HG02759 (cell line): Measurements from ENCODE around the gene GALNT18.

Experiments used
- ATAC-seq: cut with Tn5 transposase; IDR thresholded peaks from one replicate; pipeline ENCODE4 v1.9.1; 2021; ENCODE audit warnings: mild to moderate bottlenecking, moderate library complexity; ENCODE audit not compliant: unreplicated experiment

GALNT18 gene

DNA sequence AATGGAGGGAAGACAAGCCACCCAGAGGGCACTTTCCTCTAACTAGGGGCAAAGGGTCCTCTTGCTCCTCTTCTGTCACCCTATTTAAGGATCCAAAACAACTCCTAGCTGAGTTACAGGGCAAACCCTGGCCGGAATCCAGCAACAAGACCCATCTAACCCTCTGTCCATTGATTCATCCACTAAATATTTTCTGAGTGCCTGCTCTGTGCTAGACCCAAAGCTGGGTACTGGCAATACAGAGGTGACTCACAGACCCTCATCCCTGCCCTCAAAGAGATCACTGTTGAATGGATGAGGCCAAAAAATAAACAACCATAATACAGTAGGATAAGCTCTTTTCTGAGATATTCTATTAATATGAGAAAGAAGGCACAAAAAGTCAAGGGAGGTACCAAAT lies 4.3 kb upstream of the GALNT18 start:
- ATAC-seq: no peak

DNA sequence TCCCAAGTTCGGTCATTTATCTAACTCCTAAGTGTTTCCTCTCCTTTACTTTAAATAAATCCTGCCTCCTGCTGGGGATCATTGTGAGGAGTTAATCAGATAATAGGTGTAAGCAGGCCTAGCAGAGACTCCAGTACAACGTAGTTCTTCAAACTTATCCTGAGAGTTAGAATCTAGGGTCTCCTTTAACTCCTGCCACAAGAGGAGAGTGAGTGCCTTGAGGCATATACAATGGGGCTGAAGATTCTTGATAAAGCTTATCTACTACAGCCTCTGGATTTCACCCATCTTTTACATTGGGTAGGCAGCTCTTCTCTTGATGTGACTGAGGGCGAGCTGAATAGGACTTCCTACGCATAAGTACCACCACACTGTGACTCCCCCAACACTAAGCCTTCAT lies 3.1 kb upstream of the GALNT18 start:
- ATAC-seq: no peak

DNA sequence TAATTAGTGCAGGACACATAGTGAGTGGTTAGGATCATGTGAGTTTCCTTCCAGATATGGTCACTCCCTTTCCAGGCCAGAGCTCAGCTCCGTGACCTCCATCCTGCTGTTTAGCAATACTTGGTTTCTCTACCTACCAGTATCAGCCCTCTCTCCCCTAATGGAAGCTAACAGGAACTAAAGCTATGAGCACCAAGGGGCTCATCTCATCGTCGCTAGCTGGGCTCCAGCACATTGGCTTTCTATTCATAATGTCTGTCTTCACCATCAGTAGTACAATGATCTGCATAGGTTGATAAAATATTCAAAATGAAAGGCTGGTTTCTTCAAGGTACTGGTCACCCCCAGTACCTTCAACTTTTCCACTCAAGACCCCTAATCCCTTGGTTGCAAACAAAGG lies 2.4 kb upstream of the GALNT18 start:
- ATAC-seq: no peak

DNA sequence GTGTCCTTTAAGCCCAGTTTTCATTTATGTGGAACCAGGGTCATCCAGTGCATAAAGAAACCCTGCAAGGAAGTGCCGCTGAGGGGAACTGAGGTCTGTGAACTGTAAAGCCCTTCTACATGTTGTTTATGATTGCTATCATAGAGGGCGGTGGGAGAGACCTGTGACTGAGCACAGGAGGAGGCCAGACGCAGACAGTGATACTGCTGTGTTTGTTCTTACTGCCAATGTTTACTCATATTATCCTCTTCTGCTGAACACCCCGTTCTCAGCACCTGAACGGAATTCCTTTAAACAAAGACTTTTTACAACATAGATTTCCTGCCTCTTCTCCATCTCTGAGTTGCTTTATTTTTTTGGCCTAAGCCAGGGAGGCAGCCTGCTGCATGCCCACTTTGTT lies 967 bp upstream of the GALNT18 start:
- ATAC-seq: no peak

DNA sequence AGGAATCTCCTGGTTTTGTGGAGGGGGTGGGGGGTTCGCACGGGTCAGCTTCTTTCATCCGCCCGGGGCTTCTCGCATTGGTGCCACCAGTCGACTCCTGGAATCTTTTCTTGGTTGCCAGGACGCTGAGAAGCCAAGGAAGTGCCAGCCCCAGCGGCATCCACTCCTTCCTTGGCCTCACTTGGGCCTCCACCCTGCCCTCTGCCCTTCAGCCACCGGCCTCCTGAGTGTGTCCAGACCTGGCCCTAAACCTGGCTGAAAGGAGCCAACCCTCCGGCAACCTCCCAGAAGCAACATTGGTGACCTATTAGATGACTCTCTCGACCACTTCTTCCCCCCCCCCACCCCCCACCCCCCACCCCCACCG lies 518 bp upstream of the GALNT18 start:
- ATAC-seq: no peak

DNA sequence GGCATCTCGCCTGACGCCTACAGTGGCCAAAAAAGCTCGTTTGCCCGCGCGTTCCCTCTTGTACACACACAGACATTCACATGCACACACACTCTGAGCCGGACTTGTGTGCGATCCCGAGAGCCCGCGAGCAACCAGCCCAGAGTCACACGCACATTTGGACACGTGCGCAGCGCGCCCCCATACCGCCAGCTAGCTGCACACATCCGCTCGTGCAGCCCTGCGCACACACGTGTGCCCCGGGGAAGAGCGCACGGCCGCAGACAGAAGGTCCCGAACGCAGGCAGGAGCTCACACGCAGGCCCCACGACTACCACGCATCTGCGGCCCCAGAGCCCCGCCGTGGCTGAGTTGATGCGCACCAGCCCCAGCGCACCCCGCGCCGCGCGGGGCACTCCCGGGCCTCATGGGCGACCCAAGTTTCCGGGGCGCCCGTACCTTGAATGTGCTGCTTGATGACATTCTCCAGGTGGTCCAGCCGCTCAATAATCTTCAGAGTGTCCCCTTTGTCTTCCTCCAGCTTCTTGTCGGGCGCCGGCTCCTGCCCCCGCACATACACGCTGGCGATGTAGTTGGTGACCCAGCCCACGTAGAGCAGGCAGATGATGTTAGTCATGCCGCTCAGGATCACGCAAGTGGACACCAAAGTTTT lies 758 bp downstream of the GALNT18 start:
- peak; percentile 29 for ATAC-seq

DNA sequence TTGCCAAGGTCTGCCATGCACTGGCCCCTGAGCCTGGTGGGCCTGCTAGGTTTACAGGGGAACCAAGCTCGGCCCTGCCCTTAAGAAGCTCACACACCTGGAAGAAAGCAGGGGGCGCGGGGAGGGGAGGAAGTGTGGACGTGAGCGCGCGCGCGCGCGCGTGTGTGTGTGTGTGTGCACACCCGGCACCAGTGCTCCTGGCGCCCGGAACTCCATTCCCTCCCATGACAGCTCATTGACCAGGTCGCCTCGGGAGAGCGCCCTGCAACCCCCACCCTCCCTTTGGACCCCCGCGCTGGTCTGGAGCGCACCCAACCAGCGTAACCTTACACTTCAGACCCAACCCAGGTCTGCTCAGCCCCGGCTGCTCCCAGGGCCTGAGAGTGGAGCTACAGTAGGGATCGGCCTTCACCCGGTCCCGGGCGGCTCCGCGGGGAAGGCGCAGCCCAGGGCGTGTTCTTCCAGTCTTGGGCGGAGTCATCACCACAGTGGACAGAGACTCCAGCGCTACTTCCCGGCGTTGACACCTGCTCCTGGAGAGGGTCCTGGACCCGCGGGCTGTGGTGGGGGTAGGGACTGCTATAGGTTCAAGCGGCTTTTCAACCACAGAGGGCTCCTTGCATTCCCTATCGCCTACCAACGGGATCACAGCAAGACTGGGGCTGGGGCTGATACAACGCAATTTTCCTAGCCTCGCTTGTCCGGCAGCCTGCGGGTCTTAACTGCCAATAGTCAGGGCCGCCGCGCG lies 1.5 kb downstream of the GALNT18 start:
- ATAC-seq: no peak

DNA sequence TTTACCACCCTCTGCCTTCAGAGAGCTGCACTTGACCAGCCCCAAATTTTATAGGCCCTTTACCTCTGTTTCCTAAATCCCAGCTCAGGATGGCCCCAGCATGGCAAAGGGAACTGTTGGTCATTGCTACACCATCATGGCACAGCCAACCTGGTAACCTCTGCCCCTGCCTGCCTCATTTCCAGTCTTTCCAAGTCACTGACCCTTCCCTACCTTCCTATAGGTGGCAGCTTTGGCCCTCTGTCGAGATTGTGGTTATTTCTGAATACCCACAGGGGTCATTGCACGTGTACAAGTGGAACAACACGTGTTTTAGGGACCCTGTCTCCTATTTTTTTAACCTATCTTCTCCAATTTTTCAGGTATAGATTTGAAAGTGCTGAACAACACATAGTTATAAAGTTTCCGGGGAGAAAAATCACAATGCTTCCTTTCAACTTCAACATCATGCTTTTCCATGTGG lies 2.8 kb downstream of the GALNT18 start:
- no peak for ATAC-seq

DNA sequence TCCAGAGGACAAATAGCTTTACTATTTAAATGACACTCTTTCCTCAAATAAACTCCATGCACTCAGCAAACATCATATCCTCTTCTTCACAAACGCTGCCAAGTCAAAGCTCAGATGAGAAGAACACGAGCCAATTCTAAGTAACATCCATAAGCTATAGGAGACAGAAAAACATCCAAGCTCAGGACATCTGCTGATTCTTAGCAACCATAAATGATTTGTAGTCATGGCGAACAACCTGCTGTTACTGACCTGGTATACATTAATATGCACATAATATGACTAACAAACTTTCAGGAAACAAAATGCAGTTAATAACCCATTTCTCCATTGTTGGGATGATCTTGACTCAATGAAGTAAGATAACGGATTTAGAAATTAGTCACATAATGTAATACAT lies 6.7 kb downstream of the GALNT18 start:
- no peak for ATAC-seq

DNA sequence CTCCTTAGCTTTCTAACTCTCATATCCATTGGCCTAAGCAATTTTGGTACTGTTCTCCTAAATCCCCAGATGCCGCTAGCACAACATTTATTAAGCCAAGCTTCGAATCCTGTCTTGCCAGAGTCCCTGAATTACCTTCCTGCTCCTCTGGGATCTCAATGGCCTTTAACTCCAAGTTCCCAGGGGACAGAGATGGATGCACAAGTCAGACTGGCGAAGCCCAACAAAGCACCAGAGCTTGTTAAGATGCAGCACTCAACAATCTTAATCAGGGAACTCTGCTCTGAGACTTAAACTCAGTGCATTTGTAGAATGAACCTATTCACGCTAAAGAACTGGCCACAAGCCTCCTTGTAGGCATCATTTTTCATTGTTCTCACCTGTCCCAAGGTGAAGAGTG lies 9.4 kb downstream of the GALNT18 start:
- no peak for ATAC-seq

DNA sequence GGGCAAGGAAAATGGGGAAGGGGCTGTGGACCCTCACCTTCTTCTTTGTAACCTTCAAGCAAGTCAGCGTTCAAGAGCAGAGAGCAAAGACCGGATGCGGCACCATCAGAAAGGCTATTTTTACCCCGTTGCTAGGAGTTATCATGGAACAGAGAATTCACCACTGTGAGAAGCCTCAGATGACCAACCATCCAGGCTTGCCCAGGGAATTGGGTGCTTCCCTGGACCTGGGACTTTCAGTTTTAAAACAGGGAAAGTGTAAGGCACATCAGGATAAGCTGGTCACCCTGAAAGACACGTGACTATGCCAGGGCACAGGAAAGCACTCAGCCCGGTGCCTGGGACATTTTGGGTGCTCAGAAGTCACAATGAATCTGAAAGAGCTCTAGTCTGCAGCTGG lies 10.4 kb downstream of the GALNT18 start:
- no peak for ATAC-seq

DNA sequence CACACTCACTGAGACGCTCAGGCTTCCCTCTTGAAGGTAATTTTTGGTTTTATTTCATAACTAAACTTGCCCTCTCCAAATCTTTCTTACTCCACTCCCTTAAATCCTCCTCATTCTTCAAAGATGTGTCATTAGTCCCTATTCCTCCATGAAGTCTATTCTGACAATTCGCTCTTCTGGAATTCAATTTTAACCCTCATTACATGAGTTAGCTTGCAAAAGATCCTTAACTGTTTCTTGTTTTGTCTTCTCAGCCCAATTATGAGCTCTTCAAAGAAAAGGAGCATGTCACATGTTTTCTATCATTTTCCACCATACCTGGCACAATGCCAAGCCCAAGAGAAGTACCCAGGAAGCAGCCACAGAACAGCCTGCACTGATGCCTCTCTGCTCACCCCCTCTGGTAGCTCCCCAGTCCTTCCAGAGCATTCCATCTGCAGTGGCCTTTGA lies 13.0 kb downstream of the GALNT18 start:
- no peak for ATAC-seq

DNA sequence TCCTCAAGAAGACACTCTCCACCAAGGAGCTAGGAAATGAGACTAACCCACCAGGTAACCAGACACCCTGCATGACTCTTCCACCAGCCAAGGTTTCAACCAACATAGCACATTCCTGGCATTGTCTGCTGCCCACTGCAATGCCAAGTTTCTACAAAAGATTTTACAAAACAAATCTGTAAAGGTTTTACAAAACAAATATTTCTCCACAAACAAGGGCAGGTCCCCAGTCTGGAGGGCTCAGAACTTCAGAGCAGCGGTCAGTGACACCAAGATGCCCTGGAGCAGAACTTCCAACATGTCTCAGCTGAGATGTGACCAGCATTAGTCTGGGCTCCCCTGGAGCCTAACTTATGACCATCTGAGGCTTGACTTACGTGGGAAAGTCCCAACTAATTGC lies 14.0 kb downstream of the GALNT18 start:
- ATAC-seq: no peak

DNA sequence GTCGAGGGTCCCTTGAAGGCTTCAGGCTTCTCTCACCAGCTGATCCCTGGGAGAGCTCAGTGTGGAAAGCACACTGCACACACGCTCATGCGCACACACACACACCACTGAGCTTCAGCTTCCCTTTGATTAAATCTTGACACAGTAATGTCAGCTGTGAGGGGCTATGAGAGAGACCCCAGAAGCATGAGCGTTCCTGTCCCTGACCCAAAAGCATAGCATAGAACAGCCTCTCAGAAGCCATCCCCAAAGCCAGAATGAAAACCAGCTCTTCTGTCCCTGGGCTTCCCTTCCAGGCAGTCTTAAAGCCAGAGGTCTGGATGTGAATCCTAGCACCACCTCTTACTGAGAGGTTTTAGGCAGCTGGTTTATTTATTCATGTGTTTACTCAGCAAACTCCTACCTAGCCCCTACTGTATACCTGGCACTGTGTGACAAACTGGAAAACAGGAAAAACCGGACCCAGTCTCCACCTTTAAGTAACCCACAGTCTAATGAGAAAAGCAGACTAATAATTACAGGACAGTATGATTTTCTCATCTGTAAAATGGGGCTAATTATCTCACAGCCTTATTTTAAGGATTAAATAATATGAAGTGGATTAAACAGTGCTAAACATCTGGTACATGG lies 15.9 kb downstream of the GALNT18 start:
- ATAC-seq: no peak

DNA sequence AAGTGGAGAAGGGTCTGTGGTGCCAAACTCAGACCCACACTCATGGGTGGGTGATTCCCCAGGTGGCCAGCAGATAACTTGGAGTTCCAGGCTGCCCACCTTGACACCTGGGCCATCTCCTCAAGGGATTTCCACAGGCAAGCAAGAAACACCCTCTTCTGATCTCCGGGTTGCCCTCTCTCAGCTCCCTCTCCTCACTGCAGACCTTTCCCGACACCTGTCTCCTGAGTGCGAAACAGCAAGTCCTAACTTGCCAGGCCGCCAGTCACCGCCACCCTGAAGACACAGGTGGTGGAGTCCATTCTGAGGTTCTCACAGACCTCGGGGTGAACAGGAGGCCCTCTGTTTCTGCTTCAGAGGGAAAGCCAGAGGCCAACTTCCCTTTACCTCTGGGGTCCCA lies 16.6 kb downstream of the GALNT18 start:
- ATAC-seq: no peak

DNA sequence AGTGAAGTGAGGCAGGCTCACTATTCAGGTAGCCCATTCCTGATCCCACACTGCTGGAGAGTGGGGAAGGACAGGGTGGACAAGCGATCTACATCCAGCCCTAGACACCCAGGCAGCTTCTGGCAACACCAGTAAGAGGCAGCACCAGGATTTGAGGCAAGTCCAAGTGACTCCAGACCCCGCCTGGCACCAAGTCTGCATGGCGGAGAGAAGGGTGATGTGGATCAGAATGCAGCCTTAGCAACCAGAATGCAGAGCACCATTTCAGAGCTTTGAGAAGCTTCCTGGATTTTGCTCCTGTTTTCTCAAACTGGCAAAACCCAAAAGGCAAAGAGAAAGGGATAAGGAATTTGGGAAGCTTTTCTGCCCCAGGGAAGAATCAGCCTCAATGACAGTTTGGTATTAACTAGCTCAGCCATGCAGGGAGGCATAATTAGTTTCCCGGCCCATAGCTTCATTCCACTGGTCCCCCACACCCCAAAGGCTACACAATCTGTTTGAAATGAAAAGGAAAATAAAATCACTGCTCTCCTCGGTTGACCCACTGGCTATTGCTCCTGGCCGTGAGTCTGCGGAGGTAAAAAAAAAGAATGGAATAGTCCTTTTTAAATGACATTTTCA lies 17.3 kb downstream of the GALNT18 start:
- no peak for ATAC-seq

DNA sequence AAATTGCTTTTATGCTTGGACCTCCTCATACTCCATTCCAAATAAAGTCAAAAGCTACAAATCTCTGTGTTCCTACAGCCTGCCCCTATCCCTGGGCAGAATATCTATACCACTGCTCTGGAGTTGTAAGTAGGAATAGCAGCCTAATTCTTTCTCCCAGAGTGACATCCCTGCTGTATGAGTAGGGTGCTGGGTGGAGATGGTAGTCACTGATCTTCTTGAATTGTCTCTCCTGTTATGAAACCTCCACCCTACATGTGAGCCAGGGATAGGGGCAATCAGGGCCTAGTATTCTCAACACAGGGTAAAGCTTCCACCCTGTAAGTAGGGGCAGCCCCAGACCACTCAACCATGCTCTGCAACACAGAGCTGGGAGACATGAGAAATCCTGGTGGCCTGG lies 19.8 kb downstream of the GALNT18 start:
- no peak for ATAC-seq

DNA sequence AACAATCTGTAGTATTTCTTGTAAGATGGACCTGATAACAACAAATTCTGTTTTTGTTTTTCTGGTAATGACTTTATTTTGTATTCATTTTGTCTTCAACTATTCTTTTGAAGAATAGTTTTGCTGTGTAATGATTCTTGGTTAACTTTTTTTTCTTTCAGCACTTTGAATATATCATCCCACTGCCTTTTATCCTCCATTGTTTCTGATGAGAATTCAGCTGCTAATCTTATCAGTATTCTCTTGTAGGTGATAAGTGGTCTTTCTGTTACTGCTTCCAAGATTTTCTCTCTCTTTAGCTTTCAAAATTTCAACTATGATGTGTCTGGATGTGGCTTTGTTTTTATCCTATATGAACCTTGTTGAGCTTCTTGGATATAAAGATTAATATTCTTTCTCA lies 21.5 kb downstream of the GALNT18 start:
- ATAC-seq: no peak

DNA sequence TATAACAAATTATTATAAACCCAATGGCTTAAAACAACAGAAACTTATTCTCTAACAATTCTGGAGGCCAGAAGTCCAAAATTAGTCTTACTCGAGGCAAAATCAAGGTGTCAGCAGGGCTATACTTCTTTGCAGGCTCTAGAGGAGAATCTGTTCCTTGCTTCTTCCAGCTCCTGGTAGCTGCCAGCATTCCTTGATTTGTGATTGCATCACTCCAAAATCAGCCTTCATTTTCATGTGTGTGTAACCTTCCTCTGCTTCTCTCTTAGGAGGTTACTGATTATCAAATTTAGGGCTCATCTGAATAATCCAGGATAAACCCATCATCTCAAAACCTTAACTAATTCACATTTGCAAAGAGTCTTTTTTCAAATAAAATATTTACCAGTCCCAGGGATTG lies 23.6 kb downstream of the GALNT18 start:
- ATAC-seq: no peak

DNA sequence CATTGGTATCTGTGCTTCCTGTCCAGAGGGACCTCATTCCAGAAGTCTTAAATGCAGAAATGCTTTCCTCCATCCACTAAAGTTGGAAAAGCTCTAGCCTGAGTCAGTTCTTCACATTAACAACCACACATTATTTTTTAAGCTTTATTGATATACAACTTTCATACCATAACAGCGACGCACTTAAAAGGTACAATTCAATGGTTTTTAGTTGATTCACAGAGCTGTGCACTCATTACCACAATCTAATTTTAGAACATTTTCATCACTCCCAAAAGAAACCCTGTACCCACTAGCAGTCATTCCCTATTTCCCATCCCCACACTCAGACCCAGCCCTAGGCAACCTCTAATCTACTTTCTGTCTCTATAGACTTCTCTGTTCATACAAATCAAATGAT lies 27.6 kb downstream of the GALNT18 start:
- ATAC-seq: no peak

DNA sequence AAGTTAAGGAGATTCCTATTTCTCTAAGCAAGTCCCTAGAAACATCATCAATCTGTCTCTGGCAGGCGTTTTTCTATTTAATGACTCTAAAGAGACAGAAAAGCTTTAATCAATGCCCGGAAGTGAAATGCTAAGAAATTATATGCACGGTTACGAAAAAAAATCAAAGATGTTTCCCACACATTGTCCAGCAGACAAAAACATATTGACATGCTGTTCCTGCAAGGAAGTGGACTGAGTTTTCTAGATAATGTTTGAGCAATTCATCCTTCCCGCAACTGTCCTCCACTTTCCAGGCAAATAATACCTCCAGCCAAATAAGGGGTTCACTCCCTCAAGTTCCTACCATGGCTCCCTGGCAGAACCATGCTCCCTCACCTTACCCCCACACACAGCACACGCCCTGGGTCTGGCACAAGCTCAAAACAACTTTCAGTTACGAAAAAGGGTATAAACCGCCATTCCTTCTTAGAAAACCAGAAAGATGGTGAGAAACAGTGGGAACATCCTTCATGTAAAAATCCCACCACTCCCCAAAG lies 29.6 kb downstream of the GALNT18 start:
- ATAC-seq: no peak

DNA sequence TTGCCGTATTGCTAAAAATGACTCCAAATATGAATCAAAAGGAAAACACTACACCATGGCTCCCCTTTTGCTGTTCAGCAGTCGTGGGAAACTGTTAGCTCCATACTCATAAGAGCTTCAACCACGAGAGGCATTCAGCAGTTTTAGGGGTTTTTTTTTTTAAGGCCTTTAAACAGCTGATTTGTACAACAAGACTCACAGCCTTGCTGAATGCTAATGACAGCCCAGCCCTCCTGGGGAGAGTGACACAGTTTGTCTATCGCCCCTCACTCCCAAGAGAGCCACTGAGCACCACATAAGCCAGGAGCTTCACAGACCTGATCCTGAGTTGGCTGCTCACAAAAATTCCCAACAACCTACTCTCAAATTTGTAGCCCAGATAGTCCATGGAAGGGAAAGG lies 32.4 kb downstream of the GALNT18 start:
- no peak for ATAC-seq
